UCSD-AML1 (cell line): ENCODE results near the gene RTKN.
"Not testable (repeated sequence)": the region's sequence is repeated elsewhere in the genome, so short reads cannot be mapped to it uniquely, and the experiment has no call there.

ENCODE experiments used
- DNase-seq: peaks from one replicate; lab custom pipeline; 2025; ENCODE audit not compliant: unreplicated experiment; lab: John Stamatoyannopoulos, UW

The RTKN gene

DNA sequence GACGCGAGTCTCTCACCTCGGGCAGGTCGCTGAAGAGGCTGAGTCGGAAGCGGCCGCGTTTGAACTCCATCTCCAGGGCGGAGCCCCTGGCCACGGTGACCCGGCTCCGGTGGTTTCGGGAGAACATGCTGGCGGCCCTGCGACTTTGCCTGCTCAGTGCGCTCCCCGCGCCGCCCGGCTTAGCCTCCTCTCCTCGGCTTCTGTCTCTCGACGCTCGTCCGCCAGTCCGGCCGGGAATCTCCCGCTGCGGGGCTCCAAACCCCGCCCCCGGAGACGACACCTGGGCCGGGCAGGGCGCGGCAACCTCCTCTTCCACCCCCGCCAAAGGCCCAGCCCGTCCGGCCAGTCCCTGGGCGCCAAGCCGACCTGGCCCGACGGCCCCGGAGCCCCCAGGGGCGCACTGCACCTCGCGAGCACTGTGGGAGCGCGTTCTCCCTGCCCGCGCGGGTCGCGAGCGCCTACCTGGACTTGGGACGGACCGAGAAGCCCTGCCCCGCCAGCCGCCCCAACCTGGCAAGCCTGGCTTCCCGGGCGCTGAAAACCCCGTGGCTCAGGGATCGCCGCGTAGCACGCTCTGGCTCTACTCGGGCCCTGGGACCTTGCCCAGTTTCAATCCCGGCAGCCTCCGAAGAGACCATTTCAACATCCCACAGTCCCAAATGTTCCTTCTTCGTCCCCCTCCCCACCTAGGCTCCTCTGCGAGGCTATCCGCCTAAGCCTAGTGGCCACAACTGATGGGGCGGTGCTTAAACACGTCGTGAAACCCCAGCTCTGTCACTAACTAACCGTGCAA lies at the start of gene RTKN:
Gene RTKN (minus strand): TSS at position 248 of the 793 bp plus-strand sequence. CDS start 121 bp downstream, at position 127.
- DNase-seq = no peak

GRCh38 chr2:74489906-74490305 lies 48.2 kb upstream of the RTKN start:
- DNase-seq = no peak

GRCh38 chr2:74488643-74489481 lies 47.1 kb upstream of the RTKN start:
- no peak for DNase-seq

GRCh38 chr2:74486141-74486540 lies 44.4 kb upstream of the RTKN start:
- DNase-seq = no peak

GRCh38 chr2:74483675-74484164 lies 42.0 kb upstream of the RTKN start:
- not testable (repeated sequence) for DNase-seq

GRCh38 chr2:74482801-74483674 lies 41.3 kb upstream of the RTKN start, which contains the start of the genes CCDC142 and TTC31:
Gene CCDC142 (minus strand): TSS chr2:74482998. CDS start chr2:74482837, 161 bp downstream.
Gene TTC31 (plus strand): TSS chr2:74483081. CDS start chr2:74483096, 15 bp downstream.
- DNase-seq = peak; percentile 95

DNA sequence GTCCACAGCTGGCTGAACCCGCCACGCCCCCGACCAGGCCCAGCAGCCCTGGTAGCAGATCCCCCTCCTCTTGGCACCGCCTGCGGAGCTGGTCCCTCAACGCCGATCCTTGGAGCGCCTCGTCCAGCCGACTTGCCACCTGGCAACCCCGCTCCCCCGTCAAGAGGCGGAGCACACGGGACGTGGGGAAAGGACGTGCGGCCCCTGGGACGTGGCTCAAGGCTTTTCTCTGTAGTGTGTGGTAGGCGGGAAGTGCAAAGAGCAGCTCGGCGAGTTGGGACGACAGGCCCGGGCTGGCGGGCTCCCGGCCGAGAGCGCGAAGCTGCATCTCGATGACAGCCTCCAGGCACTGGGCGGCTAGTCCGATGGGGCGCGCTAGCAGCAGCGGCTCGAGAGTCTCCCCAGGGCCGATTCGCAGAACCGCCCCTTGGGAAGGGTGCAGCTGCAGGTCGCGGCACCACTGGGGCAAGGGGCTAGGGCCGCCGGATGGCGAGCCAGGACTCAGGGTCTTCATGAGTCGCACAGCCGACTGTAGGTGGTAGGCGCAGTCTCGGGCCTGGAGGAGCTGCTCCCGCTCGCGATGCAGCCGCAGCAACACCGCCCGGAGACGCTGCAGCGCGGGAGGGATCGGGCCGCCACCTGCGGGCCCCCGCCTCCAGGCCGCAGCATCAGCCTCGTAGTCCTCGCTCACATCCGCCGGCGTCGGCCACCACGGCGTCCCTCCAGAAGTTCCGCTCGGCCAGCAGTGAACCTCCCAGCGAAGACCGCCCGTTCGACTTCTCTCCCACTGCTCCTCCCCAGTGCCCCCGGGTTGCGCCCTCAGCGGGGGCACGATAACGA lies 40.4 kb upstream of the RTKN start:
- peak; percentile 86 for DNase-seq

DNA sequence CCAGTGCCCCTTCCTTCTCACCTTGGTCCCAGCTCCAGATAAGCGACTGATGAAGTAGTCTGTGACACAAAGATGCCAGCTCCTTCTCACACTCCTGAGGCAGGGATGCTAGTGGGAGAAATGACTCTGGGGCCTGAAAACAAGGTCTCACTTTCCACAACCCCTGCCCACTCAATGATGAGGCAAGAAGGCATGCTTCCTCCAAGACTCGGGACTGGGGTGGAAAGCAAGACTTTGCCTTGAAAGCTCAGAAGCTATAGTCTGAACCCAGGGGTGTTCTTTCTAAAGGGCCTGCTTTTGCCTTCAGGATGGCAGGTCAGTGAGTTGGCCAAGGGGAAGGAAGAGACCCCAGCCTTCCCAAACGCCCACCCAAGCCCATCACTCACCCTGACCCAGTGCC lies 39.7 kb upstream of the RTKN start:
- no peak for DNase-seq

GRCh38 chr2:74474899-74475298 lies 33.2 kb upstream of the RTKN start:
- DNase-seq = no peak

GRCh38 chr2:74474481-74474880 lies 32.7 kb upstream of the RTKN start:
- no peak for DNase-seq

DNA sequence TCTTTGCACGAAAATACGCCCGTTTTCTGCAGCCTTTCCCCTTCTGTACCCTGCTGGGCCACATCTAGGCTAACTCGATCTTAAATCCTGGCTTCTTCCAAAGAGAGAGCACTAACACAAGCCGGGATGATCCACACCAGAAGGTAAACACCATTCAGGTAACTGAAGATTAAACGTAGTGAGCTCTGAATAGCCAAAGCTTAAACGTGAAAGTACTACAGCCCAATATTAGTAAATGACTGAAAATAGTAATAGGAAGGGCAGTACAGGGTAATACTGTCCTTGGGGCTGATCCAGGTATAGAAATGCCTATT lies 31.2 kb upstream of the RTKN start:
- no peak for DNase-seq

GRCh38 chr2:74472086-74472944 lies 30.6 kb upstream of the RTKN start, which contains the start of gene MRPL53:
Gene MRPL53 (minus strand): TSS chr2:74472680. CDS start chr2:74472660, 20 bp downstream.
- DNase-seq = peak; percentile 95

GRCh38 chr2:74471332-74472065 lies 29.8 kb upstream of the RTKN start:
- DNase-seq = no peak

GRCh38 chr2:74470742-74471141 lies 29.0 kb upstream of the RTKN start:
- DNase-seq = not testable (repeated sequence)

DNA sequence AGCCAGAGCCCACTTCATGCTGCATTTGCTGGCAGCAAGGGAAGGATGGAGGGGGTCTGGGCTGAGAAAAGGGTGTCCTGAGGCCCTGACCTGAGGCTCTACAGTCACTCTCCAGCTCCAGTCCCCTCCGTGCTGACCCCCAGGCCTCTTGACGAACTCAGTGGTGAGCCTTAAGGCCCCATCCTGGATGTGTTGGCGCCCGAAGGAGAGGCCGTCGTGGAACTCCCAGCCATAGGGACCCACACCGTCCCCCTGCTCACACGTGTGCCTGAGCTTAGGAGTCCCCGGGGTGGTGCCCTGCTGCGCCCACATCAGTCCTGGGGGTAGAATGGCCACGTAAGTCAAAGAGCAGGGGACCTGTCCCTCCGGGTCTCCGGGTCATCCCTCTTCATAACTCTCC lies 22.7 kb upstream of the RTKN start:
- no peak for DNase-seq

GRCh38 chr2:74462786-74463105 lies 21.0 kb upstream of the RTKN start:
- DNase-seq = no peak

GRCh38 chr2:74462054-74462785 lies 20.5 kb upstream of the RTKN start:
- DNase-seq = no peak
